Measurements from ENCODE around the gene PDE11A. TPM values are rescaled to one million over a fixed set of nuclear protein-coding genes. Genes with fewer than 3 reads are reported as not detected.

PDE11A gene
- total and polyA plus RNA-seq, 4 donors, result 0.03 to 1.2 (median 0.58) TPM

DNA sequence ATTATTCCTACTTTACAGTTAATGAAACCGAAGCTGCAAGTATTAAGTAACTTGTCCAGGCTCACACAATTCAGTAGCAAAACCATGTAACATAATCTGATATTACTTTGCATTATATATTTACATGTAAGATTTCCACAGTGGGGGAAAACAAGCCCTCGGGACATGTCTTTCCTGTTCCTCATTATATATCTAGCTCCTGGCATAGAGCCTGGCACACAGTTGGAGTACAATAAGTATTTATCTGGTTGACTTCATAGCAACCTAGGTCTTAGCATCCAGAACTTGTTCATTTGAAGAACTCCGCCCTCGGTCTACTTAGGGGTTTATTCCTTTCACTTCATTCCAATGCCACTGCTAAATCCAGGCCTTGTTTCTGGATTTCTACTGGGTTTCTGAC lies 38.1 kb upstream of the PDE11A start:
- no peaks in the 10 kb centered on the region for H3K36me3 ChIP-seq (ENCODE audit: control insufficient read depth in 1 of 2, insufficient read depth in 2 of 2, low read length in 1 of 2)

DNA sequence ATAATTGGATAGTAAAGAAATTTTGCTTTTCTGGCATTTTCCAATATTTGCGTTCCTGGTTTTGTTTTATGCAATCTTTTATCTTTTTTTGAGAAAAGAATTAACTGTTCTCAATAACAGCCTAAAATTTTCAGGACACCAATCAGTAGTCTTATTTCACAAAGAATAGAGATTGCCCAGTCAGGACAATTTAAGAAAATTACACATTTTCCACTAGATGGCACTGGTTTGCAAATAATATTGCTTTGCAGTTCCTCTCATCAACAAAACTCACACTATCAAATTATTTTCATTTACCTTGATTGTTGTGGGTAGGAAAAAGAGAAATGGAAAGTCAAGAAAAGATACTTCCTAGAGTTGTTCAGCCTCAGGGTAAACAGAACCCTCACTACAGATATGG lies 37.2 kb upstream of the PDE11A start:
- intact Hi-C loops (cut with DNase I), result loop anchor here in 1 of 2 donors (5.0 to 10.0 kb wide), 2 partner anchors 82 to 305 kb away; partner anchors contain the start of gene OSBPL6
- no peak overlapping the region for H3K4me3 ChIP-seq (ENCODE audit: low read length in 2 of 2)
- ATAC-seq (ENCODE audit: low FRiP score), result no peak

More for the DNA sequence above, 38.1 kb upstream of the PDE11A start:
- no peak for DNase-seq
- Histone ChIP-seq H3K27ac (ENCODE audit: low read depth in 1 of 2, low read length in 2 of 2) (no peak overlapping the region), H3K9me3 (ENCODE audit: control insufficient read depth, low read length) (no peaks in the 10 kb centered on the region), H3K4me1 (ENCODE audit: control insufficient read depth in 1 of 2, insufficient read depth in 2 of 2, low read length in 2 of 2) (peaks cover 0 to 2% of the 10 kb centered on the region in 2 donors), H3K4me3 (ENCODE audit: low read length in 2 of 2) (no peak overlapping the region), H3K27me3 (ENCODE audit: control insufficient read depth in 1 of 2, insufficient read depth in 2 of 2, low read length in 1 of 2) (no peaks in the 10 kb centered on the region)
- intact Hi-C loops (cut with DNase I), result loop anchor here in 1 of 2 donors (5.0 to 10.0 kb wide), 2 partner anchors 82 to 304 kb away; partner anchors contain the start of gene OSBPL6
- no peak for ATAC-seq (ENCODE audit: low FRiP score)
- WGBS, 2 donors, result 83 to 86% methylated on average over 4 of the region's 4 CpGs

DNA sequence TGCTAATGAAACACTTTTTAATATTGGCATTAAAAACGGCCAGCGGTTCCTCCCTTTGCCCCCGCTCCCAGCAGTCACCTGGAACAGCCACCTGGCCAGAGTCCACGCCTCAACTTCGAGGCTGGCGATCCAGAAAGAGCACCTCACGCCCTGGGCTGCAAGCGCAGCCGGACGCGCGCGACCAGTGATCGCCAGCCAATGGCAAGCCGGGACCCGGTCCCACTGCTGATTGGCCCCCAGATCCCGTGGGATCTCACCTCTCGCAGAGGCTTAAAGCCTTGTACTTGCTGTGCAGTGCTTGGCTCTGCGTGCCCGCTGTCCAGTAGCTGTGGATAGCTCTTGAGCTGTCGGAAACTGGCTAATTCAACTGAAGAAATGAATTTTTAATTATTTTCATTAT lies 35.6 kb upstream of the PDE11A start:
- H3K9me3 ChIP-seq (ENCODE audit: control insufficient read depth, low read length), result no peaks in the 10 kb centered on the region
- no peak for DNase-seq
- WGBS, 2 donors, result 84 to 87% methylated on average over 21 of the region's 21 CpGs

More for the DNA sequence above, 37.2 kb upstream of the PDE11A start:
- Histone ChIP-seq H3K36me3 (ENCODE audit: control insufficient read depth in 1 of 2, insufficient read depth in 2 of 2, low read length in 1 of 2) (no peaks in the 10 kb centered on the region), H3K27me3 (ENCODE audit: control insufficient read depth in 1 of 2, insufficient read depth in 2 of 2, low read length in 1 of 2) (no peaks in the 10 kb centered on the region), H3K4me1 (ENCODE audit: control insufficient read depth in 1 of 2, insufficient read depth in 2 of 2, low read length in 2 of 2) (peaks cover 0 to 2% of the 10 kb centered on the region in 2 donors), H3K27ac (ENCODE audit: low read depth in 1 of 2, low read length in 2 of 2) (no peak overlapping the region), H3K9me3 (ENCODE audit: control insufficient read depth, low read length) (no peaks in the 10 kb centered on the region)
- 12 to 13% methylated on average over 1 of the region's 1 CpG for WGBS, 2 donors
- no peak for DNase-seq

DNA sequence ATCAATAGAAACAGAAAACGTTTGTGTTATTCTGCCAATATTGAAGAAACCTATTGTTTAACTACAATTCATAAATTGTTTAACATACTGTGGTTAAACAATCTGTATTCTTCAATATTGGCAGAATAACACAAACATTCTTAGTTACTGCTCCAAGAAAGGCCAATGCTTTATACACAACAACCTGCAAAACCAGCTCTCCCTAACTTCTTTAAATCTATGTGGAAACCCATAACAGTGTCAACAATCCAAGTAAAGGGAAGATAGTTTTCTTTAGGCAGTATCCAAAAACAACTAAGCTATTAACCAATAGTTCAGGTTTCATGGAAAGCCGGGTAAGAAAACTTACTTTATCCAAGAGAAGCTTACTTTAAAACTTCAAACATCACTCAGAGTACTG lies 33.5 kb upstream of the PDE11A start:
- no peaks in the 10 kb centered on the region for H3K9me3 ChIP-seq (ENCODE audit: control insufficient read depth, low read length)
- intact Hi-C loops (cut with DNase I), result no loop called here
- DNase-seq, result no peak
- WGBS, 2 donors, result 43 to 45% methylated on average over 2 of the region's 2 CpGs
- H3K27ac ChIP-seq (ENCODE audit: low read depth in 1 of 2, low read length in 2 of 2), result no peak overlapping the region
- H3K4me1 ChIP-seq (ENCODE audit: control insufficient read depth in 1 of 2, insufficient read depth in 2 of 2, low read length in 2 of 2), result no peaks in the 10 kb centered on the region
- H3K36me3 ChIP-seq (ENCODE audit: control insufficient read depth in 1 of 2, insufficient read depth in 2 of 2, low read length in 1 of 2), result no peaks in the 10 kb centered on the region
- H3K27me3 ChIP-seq (ENCODE audit: control insufficient read depth in 1 of 2, insufficient read depth in 2 of 2, low read length in 1 of 2), result no peaks in the 10 kb centered on the region
- no peak for ATAC-seq (ENCODE audit: low FRiP score)
- no peak overlapping the region for H3K4me3 ChIP-seq (ENCODE audit: low read length in 2 of 2)

More for the DNA sequence above, 35.6 kb upstream of the PDE11A start:
- peaks cover 0 to 2% of the 10 kb centered on the region in 2 donors for H3K4me1 ChIP-seq (ENCODE audit: control insufficient read depth in 1 of 2, insufficient read depth in 2 of 2, low read length in 2 of 2)
- intact Hi-C loops (cut with DNase I), result no loop called here
- H3K27me3 ChIP-seq (ENCODE audit: control insufficient read depth in 1 of 2, insufficient read depth in 2 of 2, low read length in 1 of 2), result no peaks in the 10 kb centered on the region
- no peak overlapping the region for H3K27ac ChIP-seq (ENCODE audit: low read depth in 1 of 2, low read length in 2 of 2)
- no peaks in the 10 kb centered on the region for H3K36me3 ChIP-seq (ENCODE audit: control insufficient read depth in 1 of 2, insufficient read depth in 2 of 2, low read length in 1 of 2)
- no peak for ATAC-seq (ENCODE audit: low FRiP score)
- H3K4me3 ChIP-seq (ENCODE audit: low read length in 2 of 2), result no peak overlapping the region

DNA sequence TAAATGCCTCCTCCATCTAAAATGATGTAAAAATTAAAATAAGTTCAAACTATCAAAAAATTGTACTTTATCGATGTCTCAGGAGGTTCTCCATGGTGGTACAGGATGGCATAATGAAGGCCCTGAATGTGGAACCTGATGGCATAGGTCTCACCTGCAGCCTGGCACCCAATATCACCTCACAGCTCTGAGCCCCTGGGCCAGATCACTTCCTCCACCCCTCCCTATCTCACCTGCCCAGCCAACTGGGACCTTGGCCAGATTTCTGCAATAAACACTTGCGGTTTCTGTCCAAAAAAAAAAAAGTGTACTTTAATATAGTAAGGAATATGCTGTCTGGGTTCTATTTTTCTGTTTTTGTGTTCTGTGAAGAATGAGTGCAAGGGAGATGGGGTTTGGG lies 33.0 kb upstream of the PDE11A start:
- Histone ChIP-seq H3K4me1 (ENCODE audit: control insufficient read depth in 1 of 2, insufficient read depth in 2 of 2, low read length in 2 of 2) (no peaks in the 10 kb centered on the region), H3K9me3 (ENCODE audit: control insufficient read depth, low read length) (no peaks in the 10 kb centered on the region), H3K4me3 (ENCODE audit: low read length in 2 of 2) (no peak overlapping the region), H3K36me3 (ENCODE audit: control insufficient read depth in 1 of 2, insufficient read depth in 2 of 2, low read length in 1 of 2) (no peaks in the 10 kb centered on the region), H3K27ac (ENCODE audit: low read depth in 1 of 2, low read length in 2 of 2) (no peak overlapping the region), H3K27me3 (ENCODE audit: control insufficient read depth in 1 of 2, insufficient read depth in 2 of 2, low read length in 1 of 2) (no peaks in the 10 kb centered on the region)
- intact Hi-C loops (cut with DNase I), result no loop called here
- DNase-seq, result no peak
- WGBS, 2 donors, result 63 to 73% methylated on average over 2 of the region's 2 CpGs
- no peak for ATAC-seq (ENCODE audit: low FRiP score)

DNA sequence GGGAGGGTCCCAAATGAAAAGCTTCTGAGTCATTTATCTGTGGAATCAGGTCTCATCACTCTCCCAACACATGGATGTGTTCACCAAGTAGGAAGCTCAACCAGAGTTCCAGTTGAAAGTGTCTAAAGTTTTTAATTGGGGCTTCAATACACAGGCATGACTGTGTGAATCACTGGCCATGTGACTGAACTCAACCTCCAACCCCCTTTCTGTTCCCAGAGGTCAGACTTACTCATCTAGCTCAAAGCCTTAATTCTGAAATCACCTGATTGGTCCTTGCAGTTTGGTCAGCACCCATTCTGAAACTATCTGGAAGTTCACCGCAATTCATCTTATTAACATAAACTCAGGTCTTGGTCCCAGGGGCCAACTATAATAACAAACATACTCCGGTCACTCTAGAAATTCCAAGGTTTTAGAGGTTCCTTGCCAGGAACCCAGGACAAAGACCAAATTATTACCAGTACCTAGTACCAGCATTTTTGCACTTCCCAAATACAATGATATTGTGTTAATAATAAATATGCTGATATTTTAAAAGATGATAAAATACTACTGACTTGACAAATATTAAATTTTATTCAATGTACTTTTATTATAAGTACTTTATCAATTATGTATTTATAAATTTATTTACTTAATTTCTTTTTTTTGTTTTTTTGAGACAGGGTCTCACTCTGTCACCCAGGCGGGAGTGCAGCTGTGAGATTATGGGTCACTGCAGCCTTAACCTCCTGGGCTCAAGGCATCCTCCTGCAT lies 28.9 kb upstream of the PDE11A start:
- Histone ChIP-seq H3K4me3 (ENCODE audit: low read length in 2 of 2) (no peak overlapping the region), H3K9me3 (ENCODE audit: control insufficient read depth, low read length) (no peaks in the 10 kb centered on the region), H3K27ac (ENCODE audit: low read depth in 1 of 2, low read length in 2 of 2) (no peak overlapping the region), H3K27me3 (ENCODE audit: control insufficient read depth in 1 of 2, insufficient read depth in 2 of 2, low read length in 1 of 2) (no peaks in the 10 kb centered on the region), H3K4me1 (ENCODE audit: control insufficient read depth in 1 of 2, insufficient read depth in 2 of 2, low read length in 2 of 2) (no peaks in the 10 kb centered on the region), H3K36me3 (ENCODE audit: control insufficient read depth in 1 of 2, insufficient read depth in 2 of 2, low read length in 1 of 2) (no peaks in the 10 kb centered on the region)
- DNase-seq, result no peak
- ATAC-seq (ENCODE audit: low FRiP score), result no peak
- intact Hi-C loops (cut with DNase I), result no loop called here
- WGBS, 2 donors, result 44 to 57% methylated on average over 3 of the region's 3 CpGs

DNA sequence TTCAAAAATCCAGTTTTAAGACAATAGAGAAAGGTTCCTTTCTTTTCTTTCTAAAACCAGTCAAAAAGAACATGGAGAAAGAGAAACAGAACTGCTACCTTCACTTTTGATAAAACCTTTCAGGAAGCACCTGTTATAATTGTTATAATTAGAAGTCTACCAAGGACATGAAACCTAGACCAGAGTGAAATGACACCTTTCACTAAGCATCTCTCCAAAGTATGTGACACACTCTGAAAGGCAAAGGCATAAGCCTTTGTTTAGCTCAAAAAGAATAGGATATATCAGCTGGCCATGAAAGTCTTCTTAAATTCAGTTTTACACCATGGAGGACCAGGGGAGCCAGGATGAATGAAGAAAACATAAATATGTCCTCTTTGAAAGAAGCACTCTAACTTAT lies 20.9 kb upstream of the PDE11A start:
- Histone ChIP-seq H3K27me3 (ENCODE audit: control insufficient read depth in 1 of 2, insufficient read depth in 2 of 2, low read length in 1 of 2) (no peaks in the 10 kb centered on the region), H3K36me3 (ENCODE audit: control insufficient read depth in 1 of 2, insufficient read depth in 2 of 2, low read length in 1 of 2) (no peaks in the 10 kb centered on the region), H3K9me3 (ENCODE audit: control insufficient read depth, low read length) (no peaks in the 10 kb centered on the region), H3K27ac (ENCODE audit: low read depth in 1 of 2, low read length in 2 of 2) (no peak overlapping the region), H3K4me3 (ENCODE audit: low read length in 2 of 2) (no peak overlapping the region), H3K4me1 (ENCODE audit: control insufficient read depth in 1 of 2, insufficient read depth in 2 of 2, low read length in 2 of 2) (no peaks in the 10 kb centered on the region)
- no peak for ATAC-seq (ENCODE audit: low FRiP score)
- intact Hi-C loops (cut with DNase I), result no loop called here
- no peak for DNase-seq

DNA sequence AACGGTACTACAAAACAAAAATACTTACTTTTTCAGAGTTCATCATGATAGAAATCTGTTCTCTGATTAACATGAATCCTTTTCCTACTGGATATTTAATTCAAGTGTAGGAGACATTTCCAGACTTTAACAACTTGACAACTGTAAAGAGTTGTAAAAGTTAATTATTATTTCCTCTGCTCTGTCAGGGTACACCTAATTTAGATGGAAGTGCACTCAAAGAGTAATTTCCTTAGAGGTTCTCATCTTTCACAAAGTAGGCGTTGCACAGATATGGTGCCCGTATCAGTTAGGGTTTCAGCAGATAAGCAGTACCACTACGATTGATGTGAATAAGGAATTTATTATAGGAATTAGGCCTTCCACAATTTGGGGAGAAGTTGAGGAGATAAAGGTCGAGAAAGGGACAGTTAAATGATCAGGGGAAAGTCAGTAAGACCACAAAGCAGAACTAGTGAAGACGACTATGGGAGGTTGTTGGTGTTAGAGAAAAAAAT lies 16.2 kb upstream of the PDE11A start:
- H3K27ac ChIP-seq (ENCODE audit: low read depth in 1 of 2, low read length in 2 of 2), result no peak overlapping the region
- DNase-seq (no peak), ATAC-seq (ENCODE audit: low FRiP score) (no peak)
- H3K4me3 ChIP-seq (ENCODE audit: low read length in 2 of 2), result no peak overlapping the region
- H3K27me3 ChIP-seq (ENCODE audit: control insufficient read depth in 1 of 2, insufficient read depth in 2 of 2, low read length in 1 of 2), result no peaks in the 10 kb centered on the region
- no peaks in the 10 kb centered on the region for H3K9me3 ChIP-seq (ENCODE audit: control insufficient read depth, low read length)
- H3K36me3 ChIP-seq (ENCODE audit: control insufficient read depth in 1 of 2, insufficient read depth in 2 of 2, low read length in 1 of 2), result no peaks in the 10 kb centered on the region
- no peaks in the 10 kb centered on the region for H3K4me1 ChIP-seq (ENCODE audit: control insufficient read depth in 1 of 2, insufficient read depth in 2 of 2, low read length in 2 of 2)
- intact Hi-C loops (cut with DNase I), result no loop called here
- WGBS, 2 donors, result 75 to 81% methylated on average over 6 of the region's 6 CpGs

DNA sequence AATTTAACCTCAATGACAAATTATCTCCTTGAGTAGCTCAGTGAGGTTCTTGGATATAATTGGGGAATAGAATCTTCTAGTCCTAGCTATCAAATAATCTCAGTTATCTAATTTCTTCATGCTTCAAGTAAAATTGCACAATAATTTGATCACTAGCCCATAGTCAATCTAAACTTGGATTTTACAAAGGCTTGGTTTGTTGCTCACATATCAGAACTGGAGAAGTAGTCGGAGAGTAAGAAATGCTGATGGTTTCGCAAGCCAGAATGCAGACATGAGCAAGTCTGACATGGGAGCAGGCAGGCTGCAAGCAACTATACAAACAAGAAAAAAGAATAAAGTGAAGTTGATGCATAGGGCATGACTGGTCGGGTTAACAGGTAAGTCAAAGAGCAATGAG lies 11.7 kb upstream of the PDE11A start:
- Histone ChIP-seq H3K4me1 (ENCODE audit: control insufficient read depth in 1 of 2, insufficient read depth in 2 of 2, low read length in 2 of 2) (no peaks in the 10 kb centered on the region), H3K9me3 (ENCODE audit: control insufficient read depth, low read length) (no peaks in the 10 kb centered on the region), H3K27ac (ENCODE audit: low read depth in 1 of 2, low read length in 2 of 2) (no peak overlapping the region), H3K4me3 (ENCODE audit: low read length in 2 of 2) (no peak overlapping the region), H3K36me3 (ENCODE audit: control insufficient read depth in 1 of 2, insufficient read depth in 2 of 2, low read length in 1 of 2) (no peaks in the 10 kb centered on the region), H3K27me3 (ENCODE audit: control insufficient read depth in 1 of 2, insufficient read depth in 2 of 2, low read length in 1 of 2) (no peaks in the 10 kb centered on the region)
- DNase-seq, result no peak
- WGBS, 2 donors, result 83 to 84% methylated on average over 3 of the region's 3 CpGs
- intact Hi-C loops (cut with DNase I), result no loop called here
- no peak for ATAC-seq (ENCODE audit: low FRiP score)
